NCI-H2171 (cell line): ENCODE measurements around the gene MAGEB3.

Experiments
- DNase-seq: peaks from one replicate; lab custom pipeline; 2025; lab: John Stamatoyannopoulos, UW

MAGEB3 gene

GRCh38 chrX:30280428-30280827 lies 50.0 kb downstream of the MAGEB3 start:
- no peak for DNase-seq

- DNase-seq, result no peak
These were observed 52.1 kb downstream of the MAGEB3 start for GRCh38 chrX:30282527-30282926.

- no peak for DNase-seq
These were observed 53.2 kb downstream of the MAGEB3 start for GRCh38 chrX:30283456-30284200.
